Ovary (tissue), 9 donors: ENCODE data around the gene PADI1. TPM values are rescaled to one million over a fixed set of nuclear protein-coding genes. Genes with fewer than 3 reads are reported as not detected.

ENCODE experiments used
- DNase-seq, 5 donors: peaks; one replicate each; pipeline ENCODE4 v3.0.0-alpha.2; 2019 to 2020
- H3K27ac ChIP-seq, 2 donors: fragments of 200-600 bp; one replicate each; pipeline versions ENCODE4 v1.5.1 to v1.8.0; 2019 to 2022
- H3K27me3 ChIP-seq: fragments of 200-600 bp; one replicate; pipeline ENCODE4 v1.8.0; 2022
- H3K36me3 ChIP-seq: fragments of 200-600 bp; sonication (generic); one replicate; pipeline ENCODE4 v1.5.1; 2019
- H3K4me1 ChIP-seq: one replicate; pipeline ENCODE4 v1.8.1; 2013; ENCODE audit warnings: mild to moderate bottlenecking, moderate library complexity; ENCODE audit not compliant: insufficient read depth
- H3K4me3 ChIP-seq: fragments of 200-600 bp; sonication (generic); one replicate; pipeline ENCODE4 v1.5.1; 2017
- H3K9me3 ChIP-seq, 2 donors: fragments of 200-600 bp in 1 of 2; sonication (generic) in 1 of 2; one replicate each; pipeline versions ENCODE4 v1.5.1 to v1.8.1; 2013 to 2019; ENCODE audit warnings: mild to moderate bottlenecking in 1 of 2, moderate library complexity in 1 of 2
- CTCF ChIP-seq, 3 donors: fragments of 450-650 bp in 2 of 3; fragments of 200-600 bp in 1 of 3; IDR thresholded peaks; one replicate each; pipeline versions ENCODE4 v1.5.1 to v1.8.0; 2016 to 2022; ENCODE audit warnings: antibody characterized with exemption in 3 of 3, mild to moderate bottlenecking in 1 of 3
- EP300 ChIP-seq: sonication (generic); formaldehyde crosslinking; IDR thresholded peaks from one replicate; pipeline ENCODE4 v1.6.1; 2017; ENCODE audit warnings: antibody characterized with exemption
- POLR2A ChIP-seq: fragments of 450-650 bp; IDR thresholded peaks from one replicate; pipeline ENCODE4 v1.6.1; 2017; ENCODE audit warnings: antibody characterized with exemption, mild to moderate bottlenecking, moderate library complexity
- WGBS, 3 donors: extraction: QIAGEN DNeasy Blood & Tissue Kit in 1 of 3; methylation state at CpG; one replicate each; pipeline versions ENCODE4 v1.1.5 to v1.1.7; 2013 to 2017; 5-methylcytosine and 5-hydroxymethylcytosine counted together
- intact Hi-C, 4 donors: fragments of 100-400 bp; cut with DNase I; formaldehyde crosslinking; loops; one replicate each; pipeline versions ENCODE4 v1.11.0 to v1.15.1; 2022 to 2023
- polyA plus RNA-seq, 2 donors: library from polyadenylated mRNA; stranded (reverse); fragments of 200-250 nt in 1 of 2; fragments of 350-450 nt in 1 of 2; fragmentation: Illumina TruSeq in 1 of 2; extraction: RNeasy Lipid Tissue Mini Kit (QIAGEN cat#74804) in 1 of 2; gene quantifications; one replicate each; pipeline ENCODE4 v1.2.3, GENCODE V29; 2013 to 2014
- total RNA-seq, 7 donors: library from RNA; depleted of rRNA in 2 of 7; stranded (reverse); fragments of >200 nt in 2 of 7; fragmentation: NEBNext Ultra II Directional in 3 of 7; extraction: Animal tissue kit (Norgen Biotek cat#: 25700) in 3 of 7; gene quantifications; one replicate each; pipeline versions ENCODE4 v1.1.0 to v1.2.4, GENCODE V29; 2016 to 2023
- donor health status: DM: no; HTN: no; CAD: no; lungs with moderate emphysema.
- donor health status: DM: no; HTN: no; CAD: no.
- donor health status: Bipolar disorder and iron deficiency.
- donor health status: DM: yes; HTN: yes; CAD: no.
- donor health status: DM: no; HTN: no; CAD: no.
- donor health status: DM: yes; HTN: yes; CAD: no.

The PADI1 gene
- total and polyA plus RNA-seq, 9 donors: 0.07 TPM; not detected in 8

DNA sequence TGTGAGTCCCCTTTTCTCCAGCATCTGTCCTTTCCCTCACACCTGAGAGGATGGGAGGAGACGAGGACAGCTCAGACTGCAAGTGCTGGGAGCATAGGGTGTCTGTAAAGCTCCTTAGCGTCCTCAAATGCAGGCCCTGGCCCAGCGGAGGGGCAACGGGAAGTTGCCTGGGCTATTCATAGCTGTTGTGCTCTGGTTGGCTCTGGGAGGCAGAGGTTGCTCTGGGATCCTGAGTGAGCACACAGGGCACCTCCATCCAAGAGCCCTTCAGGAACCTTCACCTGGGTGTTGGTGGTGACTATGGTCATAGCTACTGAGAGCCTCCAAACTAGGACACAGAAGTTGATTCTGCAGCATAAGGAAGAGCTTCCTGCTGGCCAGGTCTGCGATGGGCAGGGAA, 2.6 kb downstream of the PADI1 start:
- WGBS, 3 donors: 76 to 84% (median 83%) methylated on average over 5 of the region's 5 CpGs
- Histone ChIP-seq H3K27me3 (no peaks in the 10 kb centered on the region), H3K4me1 (no peaks in the 10 kb centered on the region), H3K9me3 (no peaks in the 10 kb centered on the region), H3K4me3 (no peak overlapping the region), H3K27ac (no peak overlapping the region), H3K36me3 (no peaks in the 10 kb centered on the region)
- TF ChIP-seq POLR2A: no peak
- TF ChIP-seq CTCF (IDR thresholded peaks at IDR 0.05): no peak
- intact Hi-C loops: no loop called here
- no peak for DNase-seq

DNA sequence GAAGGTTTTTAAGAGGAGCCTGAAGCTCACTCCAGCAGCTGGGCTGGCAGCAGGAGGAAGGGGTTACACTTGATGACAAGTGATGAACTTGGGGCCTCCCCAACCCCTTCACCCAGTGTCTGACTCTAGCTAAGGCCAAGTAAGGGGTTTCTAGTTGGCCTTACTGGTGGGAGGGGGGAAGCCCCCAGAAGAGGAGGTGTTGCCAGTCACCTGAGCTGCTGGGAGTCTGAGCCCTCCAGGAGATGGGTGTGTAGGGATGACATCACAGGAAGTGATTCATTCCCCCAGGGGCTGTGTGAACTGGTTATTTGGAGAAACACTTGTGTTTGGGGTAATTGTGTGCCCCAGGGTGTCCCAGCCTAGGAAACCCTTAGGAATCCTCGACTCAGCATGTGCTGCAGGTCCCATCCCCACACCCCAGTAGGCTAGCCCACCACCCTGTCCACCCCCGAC, 3.1 kb downstream of the PADI1 start:
- Histone ChIP-seq H3K9me3 (no peaks in the 10 kb centered on the region), H3K27ac (no peak overlapping the region), H3K36me3 (no peaks in the 10 kb centered on the region), H3K4me1 (no peaks in the 10 kb centered on the region), H3K4me3 (no peak overlapping the region), H3K27me3 (no peaks in the 10 kb centered on the region)
- intact Hi-C loops: no loop called here
- DNase-seq: no peak
- 55 to 75% (median 73%) methylated on average over 2 of the region's 2 CpGs for WGBS, 3 donors
- no peak for TF ChIP-seq CTCF (IDR thresholded peaks at IDR 0.05)
- TF ChIP-seq EP300: no peak
- TF ChIP-seq POLR2A: no peak

DNA sequence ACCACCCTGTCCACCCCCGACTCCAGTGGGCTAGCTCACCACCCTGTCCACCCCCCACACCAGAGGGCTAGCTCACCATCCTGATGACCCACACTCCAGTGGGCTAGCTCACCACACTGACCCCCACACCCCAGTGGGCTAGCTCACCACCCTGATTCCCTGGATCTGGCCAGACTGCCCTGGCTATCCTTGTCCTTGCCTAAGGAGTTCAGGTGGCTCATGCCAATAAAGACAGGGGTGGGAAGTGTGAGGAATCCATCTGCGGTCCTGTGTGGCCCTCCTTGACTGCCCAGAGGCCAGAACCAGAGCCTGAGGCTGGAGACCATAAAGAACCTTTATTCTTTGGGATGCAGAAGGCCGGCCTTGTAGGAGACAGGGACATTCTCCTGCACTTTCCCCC, 3.6 kb downstream of the PADI1 start:
- H3K36me3 ChIP-seq: no peaks in the 10 kb centered on the region
- intact Hi-C loops: no loop called here
- no peaks in the 10 kb centered on the region for H3K4me1 ChIP-seq
- no peak for TF ChIP-seq POLR2A
- no peak for TF ChIP-seq CTCF (IDR thresholded peaks at IDR 0.05)
- no peak for TF ChIP-seq EP300
- DNase-seq: no peak
- no peak overlapping the region for H3K4me3 ChIP-seq
- H3K9me3 ChIP-seq: no peaks in the 10 kb centered on the region
- H3K27ac ChIP-seq: no peak overlapping the region
- WGBS, 3 donors: 73 to 98% (median 90%) methylated on average over 3 of the region's 3 CpGs
- no peaks in the 10 kb centered on the region for H3K27me3 ChIP-seq

- no peak for TF ChIP-seq CTCF (IDR thresholded peaks at IDR 0.05)
- no peak for TF ChIP-seq POLR2A
- TF ChIP-seq EP300: no peak
- no peak for DNase-seq
- no peaks in the 10 kb centered on the region for H3K9me3 ChIP-seq
- no peak overlapping the region for H3K4me3 ChIP-seq
- intact Hi-C loops: no loop called here
- no peak overlapping the region for H3K27ac ChIP-seq
- no peaks in the 10 kb centered on the region for H3K27me3 ChIP-seq
- WGBS, 3 donors: 57 to 64% (median 61%) methylated on average over 5 of the region's 5 CpGs
- no peaks in the 10 kb centered on the region for H3K4me1 ChIP-seq
- no peaks in the 10 kb centered on the region for H3K36me3 ChIP-seq
Observed at GRCh38 chr1:17209430-17209829, 4.5 kb downstream of the PADI1 start.

GRCh38 chr1:17210176-17210575, 5.2 kb downstream of the PADI1 start:
- no peaks in the 10 kb centered on the region for H3K4me1 ChIP-seq
- no peaks in the 10 kb centered on the region for H3K36me3 ChIP-seq
- no peak overlapping the region for H3K4me3 ChIP-seq
- 92 to 94% (median 93%) methylated on average over 8 of the region's 8 CpGs for WGBS, 3 donors
- H3K27ac ChIP-seq: no peak overlapping the region
- no peaks in the 10 kb centered on the region for H3K27me3 ChIP-seq
- H3K9me3 ChIP-seq: no peaks in the 10 kb centered on the region
- TF ChIP-seq EP300 (no peak), POLR2A (no peak), CTCF (IDR thresholded peaks at IDR 0.05) (no peak)
- no peak for DNase-seq
- intact Hi-C loops: no loop called here
